SK-N-SH treated with all-trans-retinoic acid at 6 μM for 48 hours (cell line): ENCODE measurements around the gene SUPT4H1.

Experiments
- ATAC-seq: fragments of 200-7000 bp; cut with Tn5 transposase; 3 replicates; pipeline ENCODE4 v1.9.1; 2020; ENCODE audit warnings: mild to moderate bottlenecking, moderate library complexity
- ARNTL ChIP-seq: fragments of 450-650 bp; formaldehyde crosslinking; IDR thresholded peaks from 2 replicates; pipeline ENCODE4 v1.5.0; 2020; ENCODE audit warnings: low read depth, mild to moderate bottlenecking, moderate library complexity, borderline replicate concordance
- BACH2 ChIP-seq: fragments of 250-450 bp; sonication (Bioruptor Pico); IDR thresholded peaks from 2 replicates; pipeline ENCODE4 v1.9.0; 2021; ENCODE audit warnings: mild to moderate bottlenecking, borderline replicate concordance
- CREB5 ChIP-seq: fragments of 250-450 bp; sonication (Bioruptor Pico); IDR thresholded peaks from 2 replicates; pipeline ENCODE4 v1.5.1; 2020; ENCODE audit warnings: low read depth, mild to moderate bottlenecking, moderate library complexity
- CSRNP3 ChIP-seq: fragments of 250-450 bp; sonication (Bioruptor Pico); IDR thresholded peaks from 2 replicates; pipeline ENCODE4 v1.5.1; 2021; ENCODE audit warnings: mild to moderate bottlenecking, moderate library complexity
- ESRRG ChIP-seq: fragments of 250-450 bp; sonication (Bioruptor Pico); IDR thresholded peaks from 2 replicates; pipeline ENCODE4 v1.6.1; 2021; ENCODE audit warnings: mild to moderate bottlenecking
- OSR1 ChIP-seq: fragments of 250-450 bp; sonication (Bioruptor Pico); IDR thresholded peaks from 2 replicates; pipeline ENCODE4 v1.8.0; 2022; ENCODE audit warnings: moderate library complexity, mild to moderate bottlenecking, inconsistent platforms
- PATZ1 ChIP-seq: fragments of 250-450 bp; sonication (Bioruptor Pico); IDR thresholded peaks from 2 replicates; pipeline ENCODE4 v1.8.0; 2020; ENCODE audit warnings: mild to moderate bottlenecking, moderate library complexity, borderline replicate concordance
- POU6F1 ChIP-seq: fragments of 250-450 bp; sonication (Bioruptor Pico); IDR thresholded peaks from 2 replicates; pipeline ENCODE4 v1.8.0; 2021; ENCODE audit warnings: low read depth, mild to moderate bottlenecking, moderate library complexity, borderline replicate concordance
- PPARA ChIP-seq: fragments of 250-450 bp; sonication (Bioruptor Pico); IDR thresholded peaks from 2 replicates; pipeline ENCODE4 v1.5.0; 2020; ENCODE audit warnings: mild to moderate bottlenecking, borderline replicate concordance
- RARB ChIP-seq: fragments of 250-450 bp; sonication (Bioruptor Pico); IDR thresholded peaks from 2 replicates; pipeline ENCODE4 v1.8.0; 2021; ENCODE audit warnings: mild to moderate bottlenecking, moderate library complexity
- TSHZ2 ChIP-seq: fragments of 250-450 bp; sonication (Bioruptor Pico); IDR thresholded peaks from 2 replicates; pipeline ENCODE4 v1.5.0; 2020; ENCODE audit warnings: mild to moderate bottlenecking, moderate library complexity
- ZC3H10 ChIP-seq: fragments of 250-450 bp; sonication (Bioruptor Pico); IDR thresholded peaks from 2 replicates; pipeline ENCODE4 v1.5.1; 2021; ENCODE audit warnings: mild to moderate bottlenecking, moderate library complexity
- ZFP3 ChIP-seq: fragments of 250-450 bp; sonication (Bioruptor Pico); IDR thresholded peaks from 2 replicates; pipeline ENCODE4 v1.5.0; 2020; ENCODE audit warnings: mild to moderate bottlenecking, moderate library complexity
- ZFP30 ChIP-seq: fragments of 450-650 bp; formaldehyde crosslinking; IDR thresholded peaks from 2 replicates; pipeline ENCODE4 v1.5.0; 2022; ENCODE audit warnings: mild to moderate bottlenecking, moderate library complexity
- ZNF565 ChIP-seq: fragments of 450-650 bp; formaldehyde crosslinking; conservative IDR thresholded peaks from 2 replicates; pipeline ENCODE4 v1.5.0; 2020; ENCODE audit warnings: low read depth, mild to moderate bottlenecking, moderate library complexity
- ZNF70 ChIP-seq: fragments of 450-650 bp; formaldehyde crosslinking; IDR thresholded peaks from 2 replicates; pipeline ENCODE4 v1.5.0; 2020; ENCODE audit warnings: mild to moderate bottlenecking, moderate library complexity

The SUPT4H1 gene

GRCh38 chr17:58324409-58325288 lies 27.4 kb downstream of the SUPT4H1 start:
- TF ChIP-seq ZNF565 (CRISPR knock-in tag) = no peak
- TF ChIP-seq OSR1 (CRISPR knock-in tag) = no peak
- no peak for TF ChIP-seq PPARA (CRISPR knock-in tag)
- no peak for TF ChIP-seq PATZ1
- TF ChIP-seq POU6F1 = no peak
- TF ChIP-seq BACH2 (CRISPR knock-in tag) = no peak
- no peak for TF ChIP-seq CSRNP3
- ATAC-seq = peak; percentile 65

- ATAC-seq = no peak
- TF ChIP-seq ESRRG (CRISPR knock-in tag) (no peak), ZNF70 (no peak), ZFP30 (CRISPR knock-in tag) (no peak), TSHZ2 (CRISPR knock-in tag) (no peak), ZC3H10 (CRISPR knock-in tag) (no peak), RARB (CRISPR knock-in tag) (no peak)
Measured at GRCh38 chr17:58324056-58324408, 28.0 kb downstream of the SUPT4H1 start.

GRCh38 chr17:58323366-58324055 lies 28.5 kb downstream of the SUPT4H1 start:
- no peak for ATAC-seq
- TF ChIP-seq OSR1 (CRISPR knock-in tag) (no peak), ESRRG (CRISPR knock-in tag) (no peak), CREB5 (no peak), ZFP3 (CRISPR knock-in tag) (no peak), PPARA (CRISPR knock-in tag) (no peak)

GRCh38 chr17:58322581-58323185 lies 29.3 kb downstream of the SUPT4H1 start:
- ATAC-seq = no peak
- TF ChIP-seq ZNF565 (CRISPR knock-in tag) = no peak
- TF ChIP-seq RARB (CRISPR knock-in tag) = no peak
- TF ChIP-seq ARNTL (CRISPR knock-in tag) = no peak
- TF ChIP-seq PPARA (CRISPR knock-in tag) = no peak
- no peak for TF ChIP-seq ZFP30 (CRISPR knock-in tag)
- TF ChIP-seq ZC3H10 (CRISPR knock-in tag) = no peak
- TF ChIP-seq BACH2 (CRISPR knock-in tag) = no peak
- TF ChIP-seq ZNF70 = no peak
